ENCODE data around the gene CWC27.

Gene CWC27

GRCh38 chr5:64921386-64921785 is 152.7 kb downstream of the CWC27 start:
- Histone ChIP-seq H3K27ac (no peak overlapping the region), H3K36me3 (ENCODE audit: insufficient read depth) (no peaks in the 10 kb centered on the region), H3K4me3 (IDR thresholded peaks at IDR 0.05; ENCODE audit: insufficient read depth, low read depth, low read length) (no peak overlapping the region), H3K4me1 (ENCODE audit: low read depth, poor library complexity, severe bottlenecking) (no peaks in the 10 kb centered on the region), H3K79me2 (ENCODE audit: insufficient read depth, low read depth) (no peaks in the 10 kb centered on the region), H3K4me2 (no peak overlapping the region), H4K20me1 (ENCODE audit: insufficient read depth) (no peaks in the 10 kb centered on the region), H3K9ac (no peak overlapping the region), H3K27me3 (ENCODE audit: insufficient read depth, low read depth) (no peaks in the 10 kb centered on the region), H2AFZ (ENCODE audit: low read depth) (no peak overlapping the region)
- no peak for TF ChIP-seq CTCF (conservative IDR thresholded peaks at IDR 0.05; ENCODE audit: low read depth, low read length)

- no peaks in the 10 kb centered on the region for H3K27me3 ChIP-seq (ENCODE audit: insufficient read depth, low read depth)
- no peak overlapping the region for H3K27ac ChIP-seq
- no peak overlapping the region for H3K4me2 ChIP-seq
- H3K4me3 ChIP-seq (IDR thresholded peaks at IDR 0.05; ENCODE audit: insufficient read depth, low read depth, low read length) = no peak overlapping the region
- H3K79me2 ChIP-seq (ENCODE audit: insufficient read depth, low read depth) = no peaks in the 10 kb centered on the region
- TF ChIP-seq CTCF (conservative IDR thresholded peaks at IDR 0.05; ENCODE audit: low read depth, low read length) = no peak
- H2AFZ ChIP-seq (ENCODE audit: low read depth) = no peak overlapping the region
- no peak overlapping the region for H3K9ac ChIP-seq
- no peaks in the 10 kb centered on the region for H3K4me1 ChIP-seq (ENCODE audit: low read depth, poor library complexity, severe bottlenecking)
- H4K20me1 ChIP-seq (ENCODE audit: insufficient read depth) = no peaks in the 10 kb centered on the region
- no peaks in the 10 kb centered on the region for H3K36me3 ChIP-seq (ENCODE audit: insufficient read depth)
Measured at GRCh38 chr5:64923151-64923685, 154.5 kb downstream of the CWC27 start.

- no peaks in the 10 kb centered on the region for H4K20me1 ChIP-seq (ENCODE audit: insufficient read depth)
- no peaks in the 10 kb centered on the region for H3K79me2 ChIP-seq (ENCODE audit: insufficient read depth, low read depth)
- no peak overlapping the region for H3K27ac ChIP-seq
- H2AFZ ChIP-seq (ENCODE audit: low read depth) = no peak overlapping the region
- H3K4me2 ChIP-seq = no peak overlapping the region
- H3K4me3 ChIP-seq (IDR thresholded peaks at IDR 0.05; ENCODE audit: insufficient read depth, low read depth, low read length) = no peak overlapping the region
- H3K9ac ChIP-seq = no peak overlapping the region
- H3K36me3 ChIP-seq (ENCODE audit: insufficient read depth) = no peaks in the 10 kb centered on the region
- no peaks in the 10 kb centered on the region for H3K4me1 ChIP-seq (ENCODE audit: low read depth, poor library complexity, severe bottlenecking)
- no peaks in the 10 kb centered on the region for H3K27me3 ChIP-seq (ENCODE audit: insufficient read depth, low read depth)
- no peak for TF ChIP-seq CTCF (conservative IDR thresholded peaks at IDR 0.05; ENCODE audit: low read depth, low read length)
Measured at GRCh38 chr5:64925123-64925522, 156.4 kb downstream of the CWC27 start.

GRCh38 chr5:64929833-64930232 is 161.1 kb downstream of the CWC27 start:
- Histone ChIP-seq H3K27me3 (ENCODE audit: insufficient read depth, low read depth) (no peaks in the 10 kb centered on the region), H3K27ac (no peak overlapping the region), H3K4me2 (no peak overlapping the region), H3K4me3 (IDR thresholded peaks at IDR 0.05; ENCODE audit: insufficient read depth, low read depth, low read length) (no peak overlapping the region), H4K20me1 (ENCODE audit: insufficient read depth) (no peaks in the 10 kb centered on the region), H3K79me2 (ENCODE audit: insufficient read depth, low read depth) (no peaks in the 10 kb centered on the region), H3K9ac (no peak overlapping the region), H3K4me1 (ENCODE audit: low read depth, poor library complexity, severe bottlenecking) (no peaks in the 10 kb centered on the region), H2AFZ (ENCODE audit: low read depth) (no peak overlapping the region), H3K36me3 (ENCODE audit: insufficient read depth) (no peaks in the 10 kb centered on the region)
- TF ChIP-seq CTCF (conservative IDR thresholded peaks at IDR 0.05; ENCODE audit: low read depth, low read length) = no peak
